Measurements from ENCODE around the gene ITGB3BP.

- TF ChIP-seq GATA2 (IDR thresholded peaks at IDR 0.05; ENCODE audit: low read depth, low read length), result no peak
- TF ChIP-seq GATA3 (IDR thresholded peaks at IDR 0.05; ENCODE audit: low read depth, low read length), result no peak
Observed at GRCh38 chr1:63497577-63497976, 25.4 kb downstream of the ITGB3BP start.

Measured in SH-SY5Y (cell line).